Nephron (organoid): ENCODE measurements around the gene PRXL2C.

ENCODE experiments used
- H3K27ac Mint-ChIP-seq, 3 experiments: 2 replicates each; pipeline ENCODE4 v1.8.0; 2020; ENCODE audit warnings: mixed read lengths in 3 of 3, mild to moderate bottlenecking in 2 of 3, moderate library complexity in 1 of 3
- H3K27me3 Mint-ChIP-seq: 2 replicates; pipeline ENCODE4 v1.8.0; 2021; ENCODE audit warnings: low read depth, mild to moderate bottlenecking, moderate library complexity, mixed read lengths
- H3K36me3 Mint-ChIP-seq: 2 replicates; pipeline ENCODE4 v1.8.0; 2020; ENCODE audit warnings: low read depth, mixed read lengths
- H3K4me1 Mint-ChIP-seq: 2 replicates; pipeline ENCODE4 v1.8.0; 2020; ENCODE audit warnings: mixed read lengths
- H3K4me3 Mint-ChIP-seq, 3 experiments: 2 replicates each; pipeline ENCODE4 v1.8.0; 2020; ENCODE audit warnings: mild to moderate bottlenecking in 3 of 3, mixed read lengths in 3 of 3, moderate library complexity in 2 of 3
- H3K9me3 Mint-ChIP-seq: 2 replicates; pipeline ENCODE4 v1.8.0; 2020; ENCODE audit warnings: mixed read lengths
- TF ChIP-seq, protein P1 (sequence below), 3 experiments: fragments of 200-600 bp; sonication (generic); IDR thresholded peaks; one replicate each; pipeline ENCODE4 v1.5.0; 2021; ENCODE audit warnings: antibody characterized with exemption in 3 of 3; ENCODE audit not compliant: unreplicated experiment in 3 of 3

PRXL2C gene

GRCh38 chr9:96665789-96666188 is 10.7 kb upstream of the PRXL2C start:
- no peaks in the 10 kb centered on the region for H3K4me1 Mint-ChIP-seq
- H3K4me3 Mint-ChIP-seq, result no peak overlapping the region
- peaks cover 9% of the 10 kb centered on the region for H3K27me3 Mint-ChIP-seq

DNA sequence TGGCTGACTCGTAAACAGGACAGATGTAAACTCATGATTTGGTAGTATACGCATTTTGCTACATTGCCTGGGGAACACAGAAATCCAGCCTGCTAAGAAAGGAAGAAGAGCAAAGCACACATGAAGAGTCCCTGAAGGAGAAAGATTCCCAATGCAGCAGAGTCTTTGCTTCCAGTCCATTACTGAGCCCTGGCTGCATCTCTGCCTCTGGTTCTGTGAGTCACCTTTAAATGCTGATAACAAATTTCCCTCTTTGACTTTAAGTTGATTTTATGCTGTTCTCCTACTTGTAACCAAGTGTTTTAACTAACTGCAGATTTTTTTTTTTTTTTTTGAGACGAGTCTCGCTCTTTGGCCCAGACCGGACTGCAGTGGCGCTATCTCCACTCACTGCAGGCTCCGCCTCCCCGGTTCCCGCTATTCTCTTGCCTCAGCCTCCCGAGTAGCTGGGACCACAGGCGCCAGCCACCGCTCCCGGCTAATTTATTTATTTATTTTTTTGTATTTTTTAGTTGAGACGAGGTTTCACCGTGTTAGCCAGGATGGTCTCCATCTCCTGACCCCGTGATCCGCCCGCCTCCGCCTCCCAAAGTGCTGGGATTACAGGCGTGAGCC is 8.5 kb upstream of the PRXL2C start:
- no peak overlapping the region for H3K27ac Mint-ChIP-seq
- H3K4me1 Mint-ChIP-seq, result no peaks in the 10 kb centered on the region
- no peaks in the 10 kb centered on the region for H3K36me3 Mint-ChIP-seq
- no peak overlapping the region for H3K4me3 Mint-ChIP-seq
- peaks cover 6% of the 10 kb centered on the region for H3K27me3 Mint-ChIP-seq
- no peaks in the 10 kb centered on the region for H3K9me3 Mint-ChIP-seq
- TF ChIP-seq, protein P1, sequence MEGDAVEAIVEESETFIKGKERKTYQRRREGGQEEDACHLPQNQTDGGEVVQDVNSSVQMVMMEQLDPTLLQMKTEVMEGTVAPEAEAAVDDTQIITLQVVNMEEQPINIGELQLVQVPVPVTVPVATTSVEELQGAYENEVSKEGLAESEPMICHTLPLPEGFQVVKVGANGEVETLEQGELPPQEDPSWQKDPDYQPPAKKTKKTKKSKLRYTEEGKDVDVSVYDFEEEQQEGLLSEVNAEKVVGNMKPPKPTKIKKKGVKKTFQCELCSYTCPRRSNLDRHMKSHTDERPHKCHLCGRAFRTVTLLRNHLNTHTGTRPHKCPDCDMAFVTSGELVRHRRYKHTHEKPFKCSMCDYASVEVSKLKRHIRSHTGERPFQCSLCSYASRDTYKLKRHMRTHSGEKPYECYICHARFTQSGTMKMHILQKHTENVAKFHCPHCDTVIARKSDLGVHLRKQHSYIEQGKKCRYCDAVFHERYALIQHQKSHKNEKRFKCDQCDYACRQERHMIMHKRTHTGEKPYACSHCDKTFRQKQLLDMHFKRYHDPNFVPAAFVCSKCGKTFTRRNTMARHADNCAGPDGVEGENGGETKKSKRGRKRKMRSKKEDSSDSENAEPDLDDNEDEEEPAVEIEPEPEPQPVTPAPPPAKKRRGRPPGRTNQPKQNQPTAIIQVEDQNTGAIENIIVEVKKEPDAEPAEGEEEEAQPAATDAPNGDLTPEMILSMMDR (IDR thresholded peaks at IDR 0.05; ENCODE audit: unreplicated experiment in 3 of 3), result no peak

More at GRCh38 chr9:96665789-96666188, 10.7 kb upstream of the PRXL2C start:
- TF ChIP-seq, protein P1 (IDR thresholded peaks at IDR 0.05; ENCODE audit: unreplicated experiment in 3 of 3), result no peak
- H3K27ac Mint-ChIP-seq, result no peak overlapping the region
- no peaks in the 10 kb centered on the region for H3K36me3 Mint-ChIP-seq
- H3K9me3 Mint-ChIP-seq, result peaks cover 2% of the 10 kb centered on the region

DNA sequence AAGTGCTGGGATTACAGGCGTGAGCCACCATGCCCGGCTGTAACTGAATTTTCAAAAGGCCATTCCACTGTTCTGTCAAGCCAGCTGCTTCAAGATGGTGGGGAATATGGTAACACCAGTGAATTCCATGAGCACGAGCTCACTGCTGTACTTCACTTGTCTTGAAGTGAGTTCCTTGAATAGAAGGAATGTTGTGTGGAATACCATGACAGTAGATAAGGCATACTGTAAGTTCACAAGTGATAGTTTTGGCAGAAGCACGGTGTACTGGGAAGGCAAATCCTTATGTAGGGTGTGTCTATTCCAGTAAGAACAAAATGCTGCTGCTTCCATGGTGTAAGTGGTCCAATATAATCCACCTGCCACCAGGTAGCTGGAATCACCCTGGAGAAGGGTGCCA is 6.6 kb upstream of the PRXL2C start:
- Mint-ChIP-seq H3K4me1 (no peaks in the 10 kb centered on the region), H3K36me3 (no peaks in the 10 kb centered on the region), H3K9me3 (no peaks in the 10 kb centered on the region), H3K27ac (no peak overlapping the region), H3K4me3 (no peak overlapping the region), H3K27me3 (peaks cover 10% of the 10 kb centered on the region)
- TF ChIP-seq, protein P1 (IDR thresholded peaks at IDR 0.05; ENCODE audit: unreplicated experiment in 3 of 3), result no peak

DNA sequence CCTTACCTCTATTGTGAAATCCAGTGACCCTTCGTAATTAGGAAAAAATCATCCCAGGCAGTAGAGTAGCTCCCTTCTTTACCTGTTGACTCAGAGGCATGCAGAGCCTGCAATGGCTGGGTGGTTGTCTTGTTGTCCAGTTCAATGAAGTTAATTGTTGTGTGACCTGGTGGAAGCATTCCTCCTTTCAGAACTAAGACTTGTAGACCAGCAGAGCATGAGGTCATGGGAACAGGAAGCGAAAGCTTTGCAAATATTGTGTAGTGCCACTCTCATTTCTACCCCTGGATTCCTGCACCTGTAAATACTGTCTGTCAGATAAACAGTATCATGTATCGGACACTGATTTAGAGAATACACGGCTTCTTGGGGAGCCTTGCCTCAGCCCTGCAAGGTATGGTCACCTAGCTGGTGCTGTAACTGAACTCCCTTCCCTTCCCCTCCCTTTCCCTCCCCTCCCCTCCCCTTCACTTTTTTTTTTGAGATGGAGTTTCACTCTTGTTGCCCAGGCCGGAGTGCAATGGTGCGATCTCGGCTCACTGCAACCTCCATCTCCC is 5.7 kb upstream of the PRXL2C start:
- Mint-ChIP-seq H3K9me3 (no peaks in the 10 kb centered on the region), H3K27ac (no peak overlapping the region), H3K27me3 (peaks cover 10% of the 10 kb centered on the region), H3K36me3 (no peaks in the 10 kb centered on the region), H3K4me3 (no peak overlapping the region), H3K4me1 (no peaks in the 10 kb centered on the region)
- TF ChIP-seq, protein P1 (IDR thresholded peaks at IDR 0.05; ENCODE audit: unreplicated experiment in 3 of 3), result no peak

DNA sequence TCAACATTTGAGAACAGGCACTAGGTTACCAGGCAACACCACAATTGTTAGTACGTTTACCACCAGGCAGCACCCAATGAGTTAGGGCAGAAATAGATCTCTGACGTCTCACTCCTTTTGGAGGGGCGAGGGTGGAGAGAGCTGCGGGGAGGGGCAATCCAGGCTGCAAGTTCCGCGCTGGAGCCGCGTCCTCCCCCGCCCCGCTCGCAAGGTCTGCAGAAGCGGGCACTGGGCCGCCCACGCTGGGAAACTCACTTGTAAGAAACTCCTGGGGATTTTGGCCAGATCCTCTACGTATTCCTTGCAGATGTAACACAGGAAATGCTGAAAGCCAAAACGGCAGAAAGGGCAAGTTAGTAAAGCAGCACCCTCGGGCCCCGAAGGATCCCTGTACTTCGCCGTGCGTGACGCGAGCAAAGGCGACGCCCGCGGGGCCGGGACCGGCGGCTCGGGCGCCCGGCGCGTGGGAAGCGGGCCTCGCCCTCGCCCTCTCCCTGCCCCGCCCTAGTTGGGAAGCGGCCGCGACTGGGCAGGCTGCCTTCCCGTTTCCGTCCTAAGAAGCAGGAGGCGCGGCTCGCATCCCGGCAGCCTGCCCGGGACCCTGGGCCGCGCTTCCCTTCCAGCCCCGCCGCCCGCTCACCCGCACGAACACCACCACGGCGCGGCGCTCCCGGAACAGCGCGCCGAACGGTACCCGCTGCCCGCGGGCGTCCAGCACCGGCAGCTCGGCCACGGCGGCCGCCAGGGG is 493 bp downstream of the PRXL2C start:
- Mint-ChIP-seq H3K27me3 (peaks cover 9% of the 10 kb centered on the region), H3K27ac (peak overlapping the region; percentile 75 to 93 (median 82)), H3K4me1 (peaks cover 6% of the 10 kb centered on the region), H3K4me3 (peak overlapping the region; percentile 87 to 90 (median 89)), H3K9me3 (no peaks in the 10 kb centered on the region), H3K36me3 (peaks cover 8% of the 10 kb centered on the region)
- TF ChIP-seq, protein P1 (IDR thresholded peaks at IDR 0.05; ENCODE audit: unreplicated experiment in 3 of 3), result no peak
